Type B pancreatic cell (in vitro differentiated cells): ENCODE measurements around the gene CMTM4. TPM values are rescaled to one million over a fixed set of nuclear protein-coding genes. Genes with fewer than 3 reads are reported as not detected.
A peak's percentile ranks its signal among the peaks of the same experiment; 100 is the strongest.

ENCODE experiments used
- DNase-seq: peaks from one replicate; pipeline ENCODE4 v3.0.0; 2021; ENCODE audit warnings: mixed read lengths; ENCODE audit not compliant: unreplicated experiment; ENCODE audit errors: extremely low spot score
- H3K27ac Mint-ChIP-seq: 2 replicates; pipeline ENCODE4 v1.8.0; 2021; ENCODE audit warnings: mild to moderate bottlenecking, mixed read lengths
- H3K27me3 Mint-ChIP-seq: 2 replicates; pipeline ENCODE4 v1.8.0; 2021; ENCODE audit warnings: mixed read lengths
- H3K36me3 Mint-ChIP-seq: 2 replicates; pipeline ENCODE4 v1.8.0; 2021; ENCODE audit warnings: mixed read lengths
- H3K4me1 Mint-ChIP-seq: one replicate; pipeline ENCODE4 v1.8.0; 2021; ENCODE audit warnings: mixed read lengths; ENCODE audit not compliant: unreplicated experiment
- H3K4me3 Mint-ChIP-seq: 2 replicates; pipeline ENCODE4 v1.8.0; 2021; ENCODE audit warnings: mild to moderate bottlenecking, mixed read lengths
- H3K9me3 Mint-ChIP-seq: 2 replicates; pipeline ENCODE4 v1.8.0; 2021; ENCODE audit warnings: mixed read lengths
- CTCF ChIP-seq: fragments of 200-600 bp; sonication (generic); conservative IDR thresholded peaks from 2 replicates; pipeline ENCODE4 v1.5.0; 2021; ENCODE audit warnings: antibody characterized with exemption, mild to moderate bottlenecking
- total RNA-seq: library from RNA; stranded (reverse); gene quantifications from 2 replicates; pipeline ENCODE4 v1.2.1, GENCODE V29; 2021; ENCODE audit warnings: low replicate concordance

Gene CMTM4
- total RNA-seq, 1 donor from 2014 or later = 64.4 TPM

- no peaks in the 10 kb centered on the region for H3K9me3 Mint-ChIP-seq
- DNase-seq = no peak
- peak; percentile 81 for TF ChIP-seq CTCF
- H3K36me3 Mint-ChIP-seq = peaks cover 25% of the 10 kb centered on the region
- no peak overlapping the region for H3K4me3 Mint-ChIP-seq
- peak overlapping the region; percentile 87 for H3K27ac Mint-ChIP-seq
- peaks cover 19% of the 10 kb centered on the region for H3K4me1 Mint-ChIP-seq
- no peaks in the 10 kb centered on the region for H3K27me3 Mint-ChIP-seq
Observed at GRCh38 chr16:66740010-66740409, 43.5 kb upstream of the CMTM4 start.

- H3K27me3 Mint-ChIP-seq = no peaks in the 10 kb centered on the region
- H3K36me3 Mint-ChIP-seq = peaks cover 35% of the 10 kb centered on the region
- no peak overlapping the region for H3K27ac Mint-ChIP-seq
- no peaks in the 10 kb centered on the region for H3K9me3 Mint-ChIP-seq
- TF ChIP-seq CTCF = no peak
- no peak overlapping the region for H3K4me3 Mint-ChIP-seq
- no peak for DNase-seq
- H3K4me1 Mint-ChIP-seq = peaks cover 13% of the 10 kb centered on the region
Observed at GRCh38 chr16:66735891-66736290, 39.3 kb upstream of the CMTM4 start.

GRCh38 chr16:66731101-66731500 lies 34.6 kb upstream of the CMTM4 start:
- no peak for TF ChIP-seq CTCF
- Mint-ChIP-seq H3K4me1 (no peaks in the 10 kb centered on the region), H3K36me3 (peaks cover 25% of the 10 kb centered on the region), H3K27me3 (no peaks in the 10 kb centered on the region), H3K9me3 (no peaks in the 10 kb centered on the region), H3K27ac (no peak overlapping the region), H3K4me3 (no peak overlapping the region)
- no peak for DNase-seq

- Mint-ChIP-seq H3K4me3 (no peak overlapping the region), H3K4me1 (no peaks in the 10 kb centered on the region), H3K27ac (no peak overlapping the region), H3K9me3 (no peaks in the 10 kb centered on the region), H3K27me3 (no peaks in the 10 kb centered on the region), H3K36me3 (peaks cover 35% of the 10 kb centered on the region)
- TF ChIP-seq CTCF = no peak
- DNase-seq = no peak
Observed at GRCh38 chr16:66728804-66729203, 32.3 kb upstream of the CMTM4 start.

GRCh38 chr16:66728117-66728787 lies 31.7 kb upstream of the CMTM4 start:
- no peaks in the 10 kb centered on the region for H3K4me1 Mint-ChIP-seq
- H3K36me3 Mint-ChIP-seq = peaks cover 40% of the 10 kb centered on the region
- TF ChIP-seq CTCF = peak; percentile 82
- no peaks in the 10 kb centered on the region for H3K9me3 Mint-ChIP-seq
- H3K4me3 Mint-ChIP-seq = no peak overlapping the region
- no peak for DNase-seq
- H3K27me3 Mint-ChIP-seq = no peaks in the 10 kb centered on the region
- peak overlapping the region; percentile 40 for H3K27ac Mint-ChIP-seq
